GM21528 (cell line): Measurements from ENCODE around the gene DCAF17.
"Not testable (repeated sequence)": the region's sequence is repeated elsewhere in the genome, so short reads cannot be mapped to it uniquely, and the experiment has no call there.

Experiments used
- ATAC-seq: cut with Tn5 transposase; IDR thresholded peaks from one replicate; pipeline ENCODE4 v1.9.1; 2021; ENCODE audit warnings: mild to moderate bottlenecking, moderate library complexity; ENCODE audit not compliant: unreplicated experiment, low FRiP score

DCAF17 gene

GRCh38 chr2:171447675-171448074 lies 13.6 kb downstream of the DCAF17 start:
- no peak for ATAC-seq

GRCh38 chr2:171451074-171451473 lies 17.0 kb downstream of the DCAF17 start:
- ATAC-seq = no peak

DNA sequence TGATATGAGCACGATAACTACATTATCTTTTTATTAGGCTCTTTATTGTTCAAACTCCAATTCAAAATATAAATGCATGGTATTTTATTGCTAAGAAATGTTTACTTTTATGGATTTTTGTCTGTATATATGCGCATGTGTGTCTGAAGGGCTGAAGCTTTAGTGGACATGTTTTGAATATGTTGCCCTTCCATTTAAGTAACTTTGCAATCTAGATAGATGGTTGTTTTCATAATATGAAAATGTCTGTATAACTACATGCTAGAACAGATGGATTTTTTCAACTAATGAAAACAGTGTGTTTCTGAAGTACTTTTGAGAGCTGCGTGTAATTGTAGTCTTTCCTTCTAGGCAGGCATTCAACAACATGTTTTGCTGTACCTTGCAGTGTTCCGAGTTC lies 18.7 kb downstream of the DCAF17 start:
- no peak for ATAC-seq

- no peak for ATAC-seq
Observed at GRCh38 chr2:171459498-171459897, 25.5 kb downstream of the DCAF17 start.

DNA sequence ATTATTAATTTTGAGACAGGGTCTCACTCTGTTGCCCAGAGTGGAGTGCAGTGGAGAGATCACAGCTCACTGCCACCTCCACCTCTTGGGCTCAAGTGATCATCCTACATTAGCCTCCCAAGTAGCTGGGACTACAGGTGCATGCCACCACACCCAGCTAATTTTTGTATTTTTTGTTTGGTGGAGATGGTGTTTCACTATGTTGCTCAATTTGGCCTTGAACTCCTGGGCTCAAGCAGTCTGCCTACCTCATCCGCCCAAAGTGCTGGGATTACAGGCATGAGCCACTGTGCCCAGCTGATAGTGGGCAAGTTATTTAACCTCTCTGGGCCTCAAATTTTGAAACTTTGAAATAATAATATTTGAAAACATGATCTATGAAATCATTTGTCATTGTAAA lies 26.5 kb downstream of the DCAF17 start:
- ATAC-seq = no peak

GRCh38 chr2:171469176-171469575 lies 35.1 kb downstream of the DCAF17 start:
- ATAC-seq = no peak

- ATAC-seq = no peak
Observed at GRCh38 chr2:171470129-171470528, 36.1 kb downstream of the DCAF17 start.

GRCh38 chr2:171475979-171476378 lies 42.0 kb downstream of the DCAF17 start:
- ATAC-seq = no peak

GRCh38 chr2:171478345-171478744 lies 44.3 kb downstream of the DCAF17 start:
- no peak for ATAC-seq

GRCh38 chr2:171479154-171479814 lies 45.3 kb downstream of the DCAF17 start:
- ATAC-seq = no peak

- no peak for ATAC-seq
Observed at GRCh38 chr2:171480908-171481307, 46.9 kb downstream of the DCAF17 start.

DNA sequence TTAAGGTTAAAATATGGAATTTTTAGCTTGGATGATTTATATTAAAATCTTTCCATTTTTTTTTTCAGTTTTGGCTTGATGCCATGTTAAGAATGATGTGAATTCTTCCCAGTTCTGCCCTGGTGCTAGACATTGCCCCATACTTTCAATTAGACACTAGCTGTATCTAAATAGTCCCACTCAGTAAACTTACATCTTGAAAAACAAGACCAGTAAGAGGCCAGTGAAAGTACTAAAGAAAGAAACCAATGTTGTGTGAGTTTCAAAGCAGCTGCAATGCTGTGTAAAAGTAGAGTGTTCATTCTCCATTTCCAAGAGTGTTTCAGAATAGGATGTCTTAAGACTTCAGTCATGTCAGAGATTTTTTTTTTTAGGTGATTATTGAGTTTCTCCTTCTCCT lies 48.3 kb downstream of the DCAF17 start:
- ATAC-seq = no peak

DNA sequence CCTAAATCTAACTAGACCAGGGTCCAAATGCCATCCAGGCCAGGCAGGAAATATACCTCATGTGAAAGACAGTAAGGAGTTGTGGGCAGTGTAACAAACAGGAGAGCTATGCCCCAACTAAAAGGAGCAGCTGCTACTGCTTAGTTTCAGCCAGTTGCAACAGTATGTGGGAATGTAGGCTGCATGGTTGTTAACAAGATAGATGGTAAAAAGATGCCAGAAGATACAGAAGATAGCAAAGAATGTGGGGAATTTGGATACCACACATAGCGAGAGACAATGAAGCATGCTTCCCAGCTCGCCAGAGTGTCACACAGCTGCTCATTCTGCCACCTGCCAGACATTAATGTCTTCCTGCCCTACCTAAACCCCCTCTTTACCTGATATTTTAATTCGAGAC lies 48.9 kb downstream of the DCAF17 start:
- no peak for ATAC-seq

DNA sequence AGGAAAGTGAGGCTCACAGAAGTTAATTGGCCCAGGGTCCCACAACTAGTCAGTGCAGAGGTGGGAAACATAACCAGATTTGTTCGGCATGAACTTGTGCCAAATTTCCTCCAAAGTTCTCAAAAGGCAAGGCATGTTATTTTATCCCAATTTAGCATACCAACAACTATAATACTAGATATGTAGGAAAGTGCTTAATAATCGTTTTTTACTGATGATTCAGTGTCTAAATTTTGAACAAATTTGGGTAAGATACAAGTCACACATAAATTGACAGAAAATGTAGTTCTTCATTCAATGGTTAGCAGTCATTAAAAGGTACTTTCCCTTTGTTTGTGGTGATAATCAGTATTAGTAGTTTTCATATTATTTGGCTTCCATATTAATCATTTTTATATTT lies 49.8 kb downstream of the DCAF17 start:
- ATAC-seq = no peak

GRCh38 chr2:171485116-171485515 lies 51.1 kb downstream of the DCAF17 start:
- no peak for ATAC-seq

DNA sequence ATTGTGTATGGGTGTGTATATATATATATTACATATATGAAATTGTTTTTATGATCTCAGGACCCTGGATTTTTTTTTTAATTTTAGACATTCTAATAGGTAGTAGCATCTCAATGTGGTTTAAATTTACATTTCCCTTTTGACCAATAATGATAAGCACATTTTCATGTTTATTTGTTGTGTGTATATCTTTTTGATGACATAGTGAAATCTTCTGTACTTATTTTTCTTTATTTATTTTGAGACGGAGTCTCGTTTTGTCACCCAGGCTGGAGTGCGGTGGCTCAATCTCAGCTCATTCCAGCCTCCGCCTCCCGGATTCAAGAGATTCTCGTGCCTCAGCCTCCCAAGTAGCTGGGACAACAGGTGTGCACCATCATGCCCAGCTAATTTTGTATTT lies 53.2 kb downstream of the DCAF17 start:
- ATAC-seq = no peak

DNA sequence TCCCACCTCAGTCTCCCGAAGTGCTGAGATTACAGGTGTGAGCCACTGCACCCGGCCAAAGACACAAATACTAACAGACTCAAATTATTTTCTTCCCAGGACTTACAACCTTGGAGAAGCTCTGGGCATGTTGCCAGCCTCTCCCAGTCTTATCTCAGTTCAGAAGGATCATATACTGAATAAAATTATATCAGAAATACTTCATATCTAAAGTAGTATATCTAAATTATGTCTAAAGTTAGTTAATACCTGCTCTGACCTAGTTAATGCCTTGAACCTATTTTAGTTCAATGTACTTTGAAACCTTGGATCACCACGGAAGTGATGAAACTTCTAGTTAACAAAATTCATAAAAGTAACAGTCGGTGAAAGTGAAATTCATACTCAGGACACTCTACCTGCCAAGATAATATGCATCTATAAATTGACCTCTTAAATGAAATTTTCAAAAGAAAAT lies 53.8 kb downstream of the DCAF17 start:
- ATAC-seq = no peak

DNA sequence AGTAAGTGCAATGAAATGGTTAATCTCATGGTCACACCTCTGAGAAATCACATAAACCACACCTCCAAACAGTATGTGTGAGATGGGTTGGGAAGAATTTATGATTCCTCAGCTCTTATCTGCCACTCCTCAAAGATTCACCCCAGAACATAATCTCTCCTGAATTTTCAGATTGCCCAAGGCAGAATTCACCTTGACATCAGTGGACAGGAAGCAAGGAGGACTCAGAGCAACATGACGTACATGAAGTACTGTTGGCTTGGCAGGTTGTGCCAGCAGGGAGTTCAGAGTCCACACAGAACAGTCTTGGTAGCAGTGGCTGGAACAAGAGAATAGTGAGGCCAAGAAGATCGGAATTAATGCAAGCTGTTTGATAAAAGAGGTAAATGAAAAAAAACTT lies 56.6 kb downstream of the DCAF17 start:
- no peak for ATAC-seq

- no peak for ATAC-seq
Observed at GRCh38 chr2:171491292-171491691, 57.3 kb downstream of the DCAF17 start.

- ATAC-seq = no peak
Observed at GRCh38 chr2:171492664-171493063, 58.6 kb downstream of the DCAF17 start.

GRCh38 chr2:171497664-171498063 lies 63.6 kb downstream of the DCAF17 start:
- ATAC-seq = not testable (repeated sequence)

DNA sequence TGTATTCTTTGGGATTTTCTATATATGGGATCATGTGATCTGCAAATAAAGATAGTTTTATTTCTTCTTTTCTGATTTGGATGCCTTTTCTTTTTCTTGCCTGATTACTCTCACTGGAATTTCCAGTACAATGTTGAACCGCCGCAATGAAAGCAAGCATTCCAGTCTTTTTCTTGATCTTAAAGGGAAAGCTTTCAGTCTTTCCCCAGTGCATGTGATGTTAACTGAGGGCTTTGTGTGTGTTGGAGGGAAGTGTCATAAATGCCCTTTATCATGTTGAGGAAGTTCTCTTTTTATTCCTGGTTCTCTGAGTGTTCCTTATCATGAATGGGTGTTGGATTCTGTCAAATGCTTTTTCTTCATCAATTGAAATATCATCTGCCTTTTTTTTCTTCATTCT lies 71.3 kb downstream of the DCAF17 start:
- ATAC-seq = no peak
